CD14-positive monocyte (primary cell): Measurements from ENCODE around the gene DNAH1. TPM values are rescaled to one million over a fixed set of nuclear protein-coding genes. Genes with fewer than 3 reads are reported as not detected.

Experiments used
- DNase-seq, 3 donors: peaks; one replicate each; pipeline ENCODE4 v3.0.0-alpha.2; 2011 to 2022
- H2AFZ ChIP-seq: 2 replicates; pipeline ENCODE4 v1.6.0; 2012; ENCODE audit warnings: mild to moderate bottlenecking, low read depth, low read length, inconsistent platforms; ENCODE audit not compliant: insufficient read depth, poor library complexity, severe bottlenecking
- H3K27ac ChIP-seq, 2 donors: 1 replicate in 1 of 2; 2 replicates in 1 of 2; pipeline ENCODE4 v1.5.1; 2012 to 2013; ENCODE audit warnings: low read length in 2 of 2, control low read depth in 1 of 2, inconsistent platforms in 1 of 2, low read depth in 1 of 2, mild to moderate bottlenecking in 1 of 2
- H3K27me3 ChIP-seq, 2 donors: one replicate each; pipeline versions ENCODE4 v1.6.0 to v1.6.1; 2011 to 2013; ENCODE audit warnings: low read length in 2 of 2; ENCODE audit not compliant: control insufficient read depth in 2 of 2, insufficient read depth in 2 of 2
- H3K36me3 ChIP-seq, 2 donors: replicated peaks in 1 of 2; 1 replicate in 1 of 2; 2 replicates in 1 of 2; pipeline versions ENCODE4 v1.5.1 to v1.6.1; 2012 to 2013; ENCODE audit warnings: low read length in 2 of 2, control low read depth in 1 of 2, inconsistent platforms in 1 of 2, mild to moderate bottlenecking in 1 of 2; ENCODE audit not compliant: insufficient read depth in 2 of 2, control insufficient read depth in 1 of 2
- H3K4me1 ChIP-seq, 2 donors: 1 replicate in 1 of 2; 2 replicates in 1 of 2; pipeline versions ENCODE4 v1.5.1 to v1.6.1; 2012 to 2013; ENCODE audit warnings: low read length in 2 of 2, control low read depth in 1 of 2, inconsistent platforms in 1 of 2, mild to moderate bottlenecking in 1 of 2, moderate library complexity in 1 of 2; ENCODE audit not compliant: insufficient read depth in 2 of 2, control insufficient read depth in 1 of 2
- H3K4me2 ChIP-seq: replicated peaks from 2 replicates; pipeline ENCODE3; 2012; ENCODE audit warnings: low read length, moderate library complexity, mild to moderate bottlenecking; ENCODE audit not compliant: poor library complexity, severe bottlenecking; ENCODE audit errors: extremely low read depth
- H3K4me3 ChIP-seq, 3 experiments: fragments of 200-600 bp in 1 of 3; sonication (generic) in 1 of 3; replicated peaks in 1 of 3; 1 replicate in 2 of 3; 2 replicates in 1 of 3; pipeline ENCODE4 v1.5.1; 2011 to 2013; ENCODE audit warnings: low read length in 3 of 3, mild to moderate bottlenecking in 3 of 3, control low read depth in 2 of 3, low read depth in 2 of 3, inconsistent platforms in 1 of 3, moderate library complexity in 1 of 3
- H3K79me2 ChIP-seq: 2 replicates; pipeline ENCODE4 v1.6.0; 2012; ENCODE audit warnings: mild to moderate bottlenecking, control low read depth, inconsistent platforms, low read length, moderate library complexity; ENCODE audit not compliant: insufficient read depth
- H3K9ac ChIP-seq: 2 replicates; pipeline ENCODE4 v1.6.0; 2017; ENCODE audit warnings: low read length, mild to moderate bottlenecking; ENCODE audit not compliant: insufficient read depth, poor library complexity, severe bottlenecking
- H3K9me3 ChIP-seq, 2 donors: replicated peaks in 1 of 2; 1 replicate in 1 of 2; 2 replicates in 1 of 2; pipeline versions ENCODE4 v1.5.1 to v1.6.1; 2012 to 2013; ENCODE audit warnings: low read length in 2 of 2, control low read depth in 1 of 2; ENCODE audit not compliant: control insufficient read depth in 1 of 2, insufficient read depth in 1 of 2
- H4K20me1 ChIP-seq: 2 replicates; pipeline ENCODE4 v1.6.0; 2012; ENCODE audit warnings: mild to moderate bottlenecking, low read length, control low read depth, moderate library complexity; ENCODE audit not compliant: insufficient read depth
- H3K27ac Mint-ChIP-seq, 7 donors: one replicate each; pipeline ENCODE4 v1.8.0; 2020; ENCODE audit warnings: mild to moderate bottlenecking in 7 of 7, mixed read lengths in 7 of 7, moderate library complexity in 6 of 7, inconsistent platforms in 2 of 7
- H3K27me3 Mint-ChIP-seq, 3 donors: one replicate each; pipeline ENCODE4 v1.8.0; 2021 to 2022; ENCODE audit warnings: low read depth in 3 of 3, mild to moderate bottlenecking in 3 of 3, mixed read lengths in 3 of 3, moderate library complexity in 3 of 3, inconsistent platforms in 1 of 3
- H3K36me3 Mint-ChIP-seq, 2 donors: one replicate each; pipeline ENCODE4 v1.8.0; 2020; ENCODE audit warnings: mixed read lengths in 2 of 2, inconsistent platforms in 1 of 2, mild to moderate bottlenecking in 1 of 2
- H3K4me1 Mint-ChIP-seq: one replicate; pipeline ENCODE4 v1.8.0; 2020; ENCODE audit warnings: mild to moderate bottlenecking, mixed read lengths
- H3K4me3 Mint-ChIP-seq, 2 donors: one replicate each; pipeline ENCODE4 v1.8.0; 2020; ENCODE audit warnings: mild to moderate bottlenecking in 2 of 2, mixed read lengths in 2 of 2, moderate library complexity in 1 of 2
- H3K9me3 Mint-ChIP-seq, 7 donors: one replicate each; pipeline ENCODE4 v1.8.0; 2020 to 2022; ENCODE audit warnings: mixed read lengths in 7 of 7, mild to moderate bottlenecking in 6 of 7, moderate library complexity in 6 of 7, inconsistent platforms in 2 of 7
- WGBS: methylation state at CpG from one replicate; pipeline ENCODE4 v1.1.5; 2013; ENCODE audit warnings: missing lambda C conversion rate; ENCODE audit not compliant: insufficient coverage; 5-methylcytosine and 5-hydroxymethylcytosine counted together
- intact Hi-C, 2 donors: fragments of 100-400 bp; cut with micrococcal nuclease; formaldehyde crosslinking; loops; one replicate each; pipeline versions ENCODE4 v1.15.0 to v1.15.1; 2023
- polyA plus RNA-seq, 3 donors: library from polyadenylated mRNA; depleted of rRNA in 1 of 3; unstranded in 2 of 3; stranded (reverse) in 1 of 3; fragments of 300-500 nt in 2 of 3; fragments of >200 nt in 1 of 3; fragmentation: Illumina TruSeq in 2 of 3; gene quantifications; 1 replicate in 2 of 3; 2 replicates in 1 of 3; pipeline ENCODE4 v1.2.3, GENCODE V29; 2012 to 2021
- TF ChIP-seq, protein P1 (sequence below): fragments of 200-600 bp; IDR thresholded peaks from one replicate; pipeline ENCODE4 v1.8.0; 2022; ENCODE audit warnings: antibody characterized with exemption, mild to moderate bottlenecking

Gene DNAH1
- polyA plus RNA-seq, 3 donors: 0.15 to 47.0 (median 0.25) TPM

GRCh38 chr3:52302426-52303145, 13.5 kb upstream of the DNAH1 start:
- Histone ChIP-seq H3K4me3 (no peak overlapping the region), H3K27ac (no peak overlapping the region), H3K4me2 (no peak overlapping the region), H3K36me3 (peaks cover 0 to 20% of the 10 kb centered on the region in 2 donors), H3K27me3 (peaks cover 0 to 10% of the 10 kb centered on the region in 2 donors), H2AFZ (no peak overlapping the region), H3K79me2 (no peaks in the 10 kb centered on the region), H3K9ac (no peak overlapping the region), H3K4me1 (peaks cover 18 to 24% of the 10 kb centered on the region in 2 donors), H3K9me3 (no peaks in the 10 kb centered on the region), H4K20me1 (peaks cover 33% of the 10 kb centered on the region)
- Mint-ChIP-seq H3K9me3 (no peaks in the 10 kb centered on the region), H3K27ac (peak overlapping the region in 2 of 7 donors; percentile 50 to 62), H3K4me1 (peaks cover 32% of the 10 kb centered on the region), H3K4me3 (no peak overlapping the region), H3K36me3 (peaks cover 38 to 43% of the 10 kb centered on the region in 2 donors), H3K27me3 (peaks cover 8 to 23% (median 12%) of the 10 kb centered on the region in 3 donors)
- intact Hi-C loops: no loop called here
- DNase-seq: no peak
- 92% methylated on average over 6 of the region's 12 CpGs for WGBS
- TF ChIP-seq, protein P1, sequence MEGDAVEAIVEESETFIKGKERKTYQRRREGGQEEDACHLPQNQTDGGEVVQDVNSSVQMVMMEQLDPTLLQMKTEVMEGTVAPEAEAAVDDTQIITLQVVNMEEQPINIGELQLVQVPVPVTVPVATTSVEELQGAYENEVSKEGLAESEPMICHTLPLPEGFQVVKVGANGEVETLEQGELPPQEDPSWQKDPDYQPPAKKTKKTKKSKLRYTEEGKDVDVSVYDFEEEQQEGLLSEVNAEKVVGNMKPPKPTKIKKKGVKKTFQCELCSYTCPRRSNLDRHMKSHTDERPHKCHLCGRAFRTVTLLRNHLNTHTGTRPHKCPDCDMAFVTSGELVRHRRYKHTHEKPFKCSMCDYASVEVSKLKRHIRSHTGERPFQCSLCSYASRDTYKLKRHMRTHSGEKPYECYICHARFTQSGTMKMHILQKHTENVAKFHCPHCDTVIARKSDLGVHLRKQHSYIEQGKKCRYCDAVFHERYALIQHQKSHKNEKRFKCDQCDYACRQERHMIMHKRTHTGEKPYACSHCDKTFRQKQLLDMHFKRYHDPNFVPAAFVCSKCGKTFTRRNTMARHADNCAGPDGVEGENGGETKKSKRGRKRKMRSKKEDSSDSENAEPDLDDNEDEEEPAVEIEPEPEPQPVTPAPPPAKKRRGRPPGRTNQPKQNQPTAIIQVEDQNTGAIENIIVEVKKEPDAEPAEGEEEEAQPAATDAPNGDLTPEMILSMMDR: no peak

DNA sequence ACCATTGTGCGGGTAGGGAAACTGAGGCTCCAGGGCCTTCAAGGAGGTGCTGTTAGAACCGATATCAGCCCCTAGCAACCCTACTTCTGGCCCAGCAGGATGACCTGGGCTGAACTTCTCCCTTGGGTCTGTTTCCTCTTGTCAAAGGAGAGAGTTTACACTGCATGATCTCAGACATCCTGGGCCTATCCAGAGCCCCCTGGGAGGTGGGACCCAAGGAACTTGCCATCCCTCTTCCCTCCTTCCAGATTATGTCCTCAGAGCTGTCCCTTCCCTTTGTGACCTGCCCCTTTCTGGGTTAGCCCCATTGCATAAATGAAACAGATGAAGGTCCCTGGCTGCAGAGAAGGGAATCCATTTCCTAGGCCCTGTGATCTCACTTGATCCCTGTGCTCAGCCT, 12.3 kb upstream of the DNAH1 start:
- Mint-ChIP-seq H3K4me1 (peaks cover 35% of the 10 kb centered on the region), H3K4me3 (no peak overlapping the region), H3K36me3 (peaks cover 42 to 45% of the 10 kb centered on the region in 2 donors), H3K9me3 (no peaks in the 10 kb centered on the region), H3K27me3 (peaks cover 7 to 14% (median 11%) of the 10 kb centered on the region in 3 donors), H3K27ac (peak overlapping the region in 1 of 7 donors; percentile 64)
- peaks cover 0 to 25% of the 10 kb centered on the region in 2 donors for H3K36me3 ChIP-seq
- WGBS: no CpG with 5 or more reads among the region's 2 CpGs
- H4K20me1 ChIP-seq: peaks cover 22% of the 10 kb centered on the region
- peaks cover 0 to 4% of the 10 kb centered on the region in 2 donors for H3K27me3 ChIP-seq
- intact Hi-C loops: no loop called here
- TF ChIP-seq, protein P1: no peak
- H3K4me2 ChIP-seq: no peak overlapping the region
- DNase-seq: no peak
- no peak overlapping the region for H3K4me3 ChIP-seq
- H3K9ac ChIP-seq: no peak overlapping the region
- peaks cover 19 to 25% of the 10 kb centered on the region in 2 donors for H3K4me1 ChIP-seq
- no peaks in the 10 kb centered on the region for H3K9me3 ChIP-seq
- no peak overlapping the region for H2AFZ ChIP-seq
- no peak overlapping the region for H3K27ac ChIP-seq
- H3K79me2 ChIP-seq: no peaks in the 10 kb centered on the region
